Astrocyte (in vitro differentiated cells and primary cell): ENCODE results near the gene TMEM63C. TPM values are rescaled to one million over a fixed set of nuclear protein-coding genes. Genes with fewer than 3 reads are reported as not detected.

ENCODE experiments used
- DNase-seq: peaks from one replicate; pipeline ENCODE4 v3.0.0-alpha.2; 2010; ENCODE audit warnings: low read depth
- FAIRE-seq: peaks from 2 replicates; lab custom pipeline; 2011; peaks lifted over from hg19 to GRCh38; lab: Jason Lieb, UNC
- H2AFZ ChIP-seq: 2 replicates; pipeline ENCODE4 v1.6.0; 2012; ENCODE audit warnings: low read depth, low read length, inconsistent platforms
- H3K27ac ChIP-seq: 2 replicates; pipeline ENCODE4 v1.5.1; 2011; ENCODE audit warnings: low read depth, low read length, inconsistent platforms
- H3K27me3 ChIP-seq: 2 replicates; pipeline ENCODE4 v1.6.0; 2011; ENCODE audit warnings: low read length, inconsistent platforms; ENCODE audit not compliant: insufficient read depth
- H3K36me3 ChIP-seq: 2 replicates; pipeline ENCODE4 v1.5.1; 2011; ENCODE audit warnings: low read length, inconsistent platforms; ENCODE audit not compliant: insufficient read depth
- H3K4me1 ChIP-seq: 2 replicates; pipeline ENCODE4 v1.5.1; 2011; ENCODE audit warnings: low read length, inconsistent platforms; ENCODE audit not compliant: insufficient read depth
- H3K4me2 ChIP-seq: 2 replicates; pipeline ENCODE4 v1.6.0; 2012; ENCODE audit warnings: low read length, inconsistent platforms
- H3K4me3 ChIP-seq: 2 replicates; pipeline ENCODE4 v1.5.1; 2011; ENCODE audit warnings: low read depth, mild to moderate bottlenecking, low read length, inconsistent platforms; ENCODE audit not compliant: insufficient read depth
- H3K79me2 ChIP-seq: 2 replicates; pipeline ENCODE4 v1.6.0; 2012; ENCODE audit warnings: mild to moderate bottlenecking, low read length, inconsistent platforms; ENCODE audit not compliant: insufficient read depth
- H3K9ac ChIP-seq: 2 replicates; pipeline ENCODE4 v1.6.0; 2012; ENCODE audit warnings: mild to moderate bottlenecking, low read length, inconsistent platforms
- H3K9me3 ChIP-seq: 2 replicates; pipeline ENCODE4 v1.5.1; 2012; ENCODE audit warnings: low read depth, mild to moderate bottlenecking, low read length, inconsistent platforms; ENCODE audit not compliant: insufficient read depth
- H4K20me1 ChIP-seq: 2 replicates; pipeline ENCODE4 v1.6.0; 2012; ENCODE audit warnings: low read length, inconsistent platforms; ENCODE audit not compliant: insufficient read depth
- H3K27ac Mint-ChIP-seq: one replicate; pipeline ENCODE4 v1.8.0; 2021; ENCODE audit warnings: mild to moderate bottlenecking, mixed read lengths; ENCODE audit not compliant: unreplicated experiment
- H3K27me3 Mint-ChIP-seq: one replicate; pipeline ENCODE4 v1.8.0; 2021; ENCODE audit warnings: low read depth, mixed read lengths; ENCODE audit not compliant: unreplicated experiment
- H3K36me3 Mint-ChIP-seq: one replicate; pipeline ENCODE4 v1.8.0; 2021; ENCODE audit warnings: low read depth, mixed read lengths; ENCODE audit not compliant: unreplicated experiment
- H3K4me1 Mint-ChIP-seq: one replicate; pipeline ENCODE4 v1.8.0; 2021; ENCODE audit warnings: low read depth, mixed read lengths; ENCODE audit not compliant: unreplicated experiment
- H3K4me3 Mint-ChIP-seq: one replicate; pipeline ENCODE4 v1.8.0; 2021; ENCODE audit warnings: mild to moderate bottlenecking, moderate library complexity, mixed read lengths; ENCODE audit not compliant: unreplicated experiment
- H3K9me3 Mint-ChIP-seq: one replicate; pipeline ENCODE4 v1.8.0; 2021; ENCODE audit warnings: mild to moderate bottlenecking, mixed read lengths; ENCODE audit not compliant: unreplicated experiment
- CTCF ChIP-seq: IDR thresholded peaks from 2 replicates; pipeline ENCODE4 v1.5.1; 2011; ENCODE audit warnings: low read depth, mild to moderate bottlenecking, inconsistent platforms, low read length, moderate library complexity; ENCODE audit not compliant: insufficient read depth
- EZH2 ChIP-seq: IDR thresholded peaks from 2 replicates; pipeline ENCODE4 v1.6.1; 2012; ENCODE audit warnings: mild to moderate bottlenecking, low read length, inconsistent platforms; ENCODE audit not compliant: insufficient read depth
- total RNA-seq: library from RNA; stranded (reverse); gene quantifications from 2 replicates; pipeline ENCODE4 v1.2.1, GENCODE V29; 2021

TMEM63C gene
- total RNA-seq, 1 donor from 2014 or later, result 11.3 TPM

- no peak overlapping the region for H3K4me3 Mint-ChIP-seq
- H3K4me2 ChIP-seq, result no peak overlapping the region
- H3K27ac ChIP-seq, result no peak overlapping the region
- no peak overlapping the region for H3K9ac ChIP-seq
- peaks cover 9% of the 10 kb centered on the region for H3K27me3 ChIP-seq
- no peak overlapping the region for H3K4me3 ChIP-seq
- no peaks in the 10 kb centered on the region for H3K9me3 ChIP-seq
- DNase-seq (no peak), FAIRE-seq (no peak)
- no peaks in the 10 kb centered on the region for H4K20me1 ChIP-seq
- TF ChIP-seq EZH2, result no peak
- no peak overlapping the region for H2AFZ ChIP-seq
- no peaks in the 10 kb centered on the region for H3K4me1 ChIP-seq
- no peaks in the 10 kb centered on the region for H3K36me3 ChIP-seq
- peaks cover 26% of the 10 kb centered on the region for H3K27me3 Mint-ChIP-seq
- peaks cover 14% of the 10 kb centered on the region for H3K36me3 Mint-ChIP-seq
- peaks cover 1% of the 10 kb centered on the region for H3K9me3 Mint-ChIP-seq
- no peaks in the 10 kb centered on the region for H3K79me2 ChIP-seq
- no peak overlapping the region for H3K27ac Mint-ChIP-seq
- H3K4me1 Mint-ChIP-seq, result no peaks in the 10 kb centered on the region
Observed at GRCh38 chr14:77197988-77198387, 16.4 kb downstream of the TMEM63C start.

- DNase-seq (no peak), FAIRE-seq (no peak)
- Histone ChIP-seq H3K79me2 (no peaks in the 10 kb centered on the region), H3K9ac (no peak overlapping the region), H3K27ac (no peak overlapping the region), H4K20me1 (no peaks in the 10 kb centered on the region), H3K27me3 (peaks cover 9% of the 10 kb centered on the region), H3K4me3 (no peak overlapping the region), H2AFZ (no peak overlapping the region), H3K4me1 (no peaks in the 10 kb centered on the region), H3K9me3 (no peaks in the 10 kb centered on the region), H3K4me2 (no peak overlapping the region), H3K36me3 (no peaks in the 10 kb centered on the region)
- H3K36me3 Mint-ChIP-seq, result peaks cover 14% of the 10 kb centered on the region
- H3K4me3 Mint-ChIP-seq, result no peak overlapping the region
- H3K9me3 Mint-ChIP-seq, result peaks cover 1% of the 10 kb centered on the region
- H3K4me1 Mint-ChIP-seq, result no peaks in the 10 kb centered on the region
- peaks cover 26% of the 10 kb centered on the region for H3K27me3 Mint-ChIP-seq
- H3K27ac Mint-ChIP-seq, result no peak overlapping the region
- TF ChIP-seq EZH2 (no peak), CTCF (no peak)
Observed at GRCh38 chr14:77198561-77198960, 17.0 kb downstream of the TMEM63C start.

- no peaks in the 10 kb centered on the region for H3K36me3 ChIP-seq
- TF ChIP-seq EZH2 (no peak), CTCF (no peak)
- peaks cover 9% of the 10 kb centered on the region for H3K27me3 ChIP-seq
- H4K20me1 ChIP-seq, result no peaks in the 10 kb centered on the region
- no peak overlapping the region for H3K4me3 ChIP-seq
- H3K4me1 Mint-ChIP-seq, result no peaks in the 10 kb centered on the region
- FAIRE-seq, result no peak
- no peak overlapping the region for H3K27ac ChIP-seq
- no peak overlapping the region for H2AFZ ChIP-seq
- no peaks in the 10 kb centered on the region for H3K79me2 ChIP-seq
- no peaks in the 10 kb centered on the region for H3K4me1 ChIP-seq
- peaks cover 1% of the 10 kb centered on the region for H3K9me3 Mint-ChIP-seq
- no peak overlapping the region for H3K4me3 Mint-ChIP-seq
- no peaks in the 10 kb centered on the region for H3K9me3 ChIP-seq
- H3K27me3 Mint-ChIP-seq, result peaks cover 32% of the 10 kb centered on the region
- no peak overlapping the region for H3K27ac Mint-ChIP-seq
- H3K36me3 Mint-ChIP-seq, result peaks cover 15% of the 10 kb centered on the region
- no peak overlapping the region for H3K9ac ChIP-seq
- no peak for DNase-seq
- no peak overlapping the region for H3K4me2 ChIP-seq
Observed at GRCh38 chr14:77199590-77199989, 18.0 kb downstream of the TMEM63C start.
